Measurements from ENCODE around the gene GPR158.
"Not testable (repeated sequence)": the region's sequence is repeated elsewhere in the genome, so short reads cannot be mapped to it uniquely, and the experiment has no call there.

The GPR158 gene, protein sequence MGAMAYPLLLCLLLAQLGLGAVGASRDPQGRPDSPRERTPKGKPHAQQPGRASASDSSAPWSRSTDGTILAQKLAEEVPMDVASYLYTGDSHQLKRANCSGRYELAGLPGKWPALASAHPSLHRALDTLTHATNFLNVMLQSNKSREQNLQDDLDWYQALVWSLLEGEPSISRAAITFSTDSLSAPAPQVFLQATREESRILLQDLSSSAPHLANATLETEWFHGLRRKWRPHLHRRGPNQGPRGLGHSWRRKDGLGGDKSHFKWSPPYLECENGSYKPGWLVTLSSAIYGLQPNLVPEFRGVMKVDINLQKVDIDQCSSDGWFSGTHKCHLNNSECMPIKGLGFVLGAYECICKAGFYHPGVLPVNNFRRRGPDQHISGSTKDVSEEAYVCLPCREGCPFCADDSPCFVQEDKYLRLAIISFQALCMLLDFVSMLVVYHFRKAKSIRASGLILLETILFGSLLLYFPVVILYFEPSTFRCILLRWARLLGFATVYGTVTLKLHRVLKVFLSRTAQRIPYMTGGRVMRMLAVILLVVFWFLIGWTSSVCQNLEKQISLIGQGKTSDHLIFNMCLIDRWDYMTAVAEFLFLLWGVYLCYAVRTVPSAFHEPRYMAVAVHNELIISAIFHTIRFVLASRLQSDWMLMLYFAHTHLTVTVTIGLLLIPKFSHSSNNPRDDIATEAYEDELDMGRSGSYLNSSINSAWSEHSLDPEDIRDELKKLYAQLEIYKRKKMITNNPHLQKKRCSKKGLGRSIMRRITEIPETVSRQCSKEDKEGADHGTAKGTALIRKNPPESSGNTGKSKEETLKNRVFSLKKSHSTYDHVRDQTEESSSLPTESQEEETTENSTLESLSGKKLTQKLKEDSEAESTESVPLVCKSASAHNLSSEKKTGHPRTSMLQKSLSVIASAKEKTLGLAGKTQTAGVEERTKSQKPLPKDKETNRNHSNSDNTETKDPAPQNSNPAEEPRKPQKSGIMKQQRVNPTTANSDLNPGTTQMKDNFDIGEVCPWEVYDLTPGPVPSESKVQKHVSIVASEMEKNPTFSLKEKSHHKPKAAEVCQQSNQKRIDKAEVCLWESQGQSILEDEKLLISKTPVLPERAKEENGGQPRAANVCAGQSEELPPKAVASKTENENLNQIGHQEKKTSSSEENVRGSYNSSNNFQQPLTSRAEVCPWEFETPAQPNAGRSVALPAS (N-terminal part only)

GRCh38 chr10:25174461-25175230 is at the start of gene GPR158:
TSS of gene GPR158 (plus strand) at chr10:25175001. CDS start at chr10:25175421, 420 bp downstream.
- DNase-seq (ENCODE audit: low read depth in 2 of 2) = peak; percentile 32 to 37

GRCh38 chr10:25125201-25125611 is 49.6 kb upstream of the GPR158 start:
- no peak for DNase-seq (ENCODE audit: low read depth in 2 of 2)

- no peak for DNase-seq (ENCODE audit: low read depth in 2 of 2)
These were observed 45.2 kb upstream of the GPR158 start for GRCh38 chr10:25129592-25129991.

GRCh38 chr10:25130906-25131305 is 43.9 kb upstream of the GPR158 start:
- DNase-seq (ENCODE audit: low read depth in 2 of 2) = no peak

DNA sequence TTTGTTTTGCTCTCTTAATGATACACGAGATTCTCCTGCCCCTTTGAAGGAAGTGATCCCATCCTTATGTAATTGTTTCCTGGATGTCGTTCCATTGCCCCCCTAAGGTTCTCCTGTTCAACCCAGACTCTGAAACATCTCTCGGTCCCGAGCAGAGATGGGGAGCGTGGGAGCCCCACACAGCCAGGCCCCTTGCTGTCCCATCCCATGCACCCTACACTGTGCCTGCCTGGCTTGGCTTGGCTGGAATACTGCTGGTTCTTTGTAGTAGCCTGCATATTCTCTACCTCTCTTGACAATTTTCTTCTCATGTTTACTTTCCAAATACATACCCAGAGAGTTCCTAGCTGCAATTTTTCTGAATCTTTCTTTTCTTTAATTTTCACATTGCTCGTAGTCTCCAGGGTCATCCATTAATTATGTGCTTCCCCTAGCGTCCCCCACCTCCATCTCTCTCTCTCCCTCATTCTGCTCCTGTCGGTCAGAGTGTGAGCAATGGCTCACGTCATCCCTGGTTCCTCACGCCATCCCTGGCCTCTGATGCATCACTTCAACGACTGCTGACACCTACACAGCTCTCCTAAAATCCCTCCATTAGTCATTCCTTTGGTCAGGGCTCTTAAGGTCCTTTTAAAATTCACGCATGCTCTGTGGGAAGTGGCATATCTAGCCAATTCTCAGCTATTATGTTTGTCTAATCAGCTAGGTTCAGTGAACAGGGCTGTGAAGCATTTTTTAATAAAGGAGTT is 32.5 kb upstream of the GPR158 start:
- DNase-seq (ENCODE audit: low read depth in 2 of 2) = no peak

GRCh38 chr10:25157650-25158049 is 17.2 kb upstream of the GPR158 start:
- no peak for DNase-seq (ENCODE audit: low read depth in 2 of 2)

DNA sequence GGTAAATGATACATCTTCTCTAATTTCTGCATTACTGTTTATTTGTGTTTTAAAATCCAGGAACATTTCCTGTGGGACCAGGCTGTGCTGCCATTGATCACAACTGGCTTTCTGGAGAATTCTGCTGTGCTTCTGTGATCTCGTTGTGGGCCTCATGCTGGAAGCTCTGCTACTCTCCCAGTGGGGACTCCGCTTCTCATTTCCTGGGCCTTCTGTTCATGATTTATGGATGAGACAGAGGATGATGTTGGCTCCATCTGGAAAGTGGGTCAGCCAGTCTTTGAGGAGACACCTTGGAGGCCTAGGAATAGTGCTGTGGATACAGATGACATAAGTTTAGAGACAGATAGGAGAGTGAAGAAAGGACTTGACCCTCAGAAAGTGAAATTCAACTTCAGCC is 15.2 kb upstream of the GPR158 start:
- DNase-seq (ENCODE audit: low read depth in 2 of 2) = no peak

GRCh38 chr10:25162391-25162790 is 12.4 kb upstream of the GPR158 start:
- no peak for DNase-seq (ENCODE audit: low read depth in 2 of 2)

- DNase-seq (ENCODE audit: low read depth in 2 of 2) = not testable (repeated sequence)
These were observed 11.3 kb upstream of the GPR158 start for GRCh38 chr10:25163464-25163863.

DNA sequence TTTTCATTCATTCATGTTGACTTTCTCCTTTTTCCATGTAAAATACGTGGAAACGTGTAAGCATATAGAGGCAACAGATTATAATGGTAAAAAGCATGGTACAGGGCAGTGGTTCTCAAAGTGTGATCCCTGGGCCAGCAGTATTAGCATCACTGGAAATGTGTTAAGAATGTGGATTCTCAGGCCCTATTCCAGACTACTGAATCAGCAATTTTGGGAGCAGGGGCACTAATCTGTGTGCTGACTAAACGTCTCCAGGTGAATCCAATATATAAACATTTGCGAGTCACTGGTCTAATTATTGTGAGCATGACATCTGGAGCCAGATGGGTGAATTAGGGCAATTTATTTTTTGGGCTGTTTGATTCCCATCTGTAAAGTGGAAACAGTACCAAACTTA is 5.1 kb upstream of the GPR158 start:
- DNase-seq (ENCODE audit: low read depth in 2 of 2) = no peak

- DNase-seq (ENCODE audit: low read depth in 2 of 2) = no peak
These were observed 4.2 kb upstream of the GPR158 start for GRCh38 chr10:25170627-25171026.

DNA sequence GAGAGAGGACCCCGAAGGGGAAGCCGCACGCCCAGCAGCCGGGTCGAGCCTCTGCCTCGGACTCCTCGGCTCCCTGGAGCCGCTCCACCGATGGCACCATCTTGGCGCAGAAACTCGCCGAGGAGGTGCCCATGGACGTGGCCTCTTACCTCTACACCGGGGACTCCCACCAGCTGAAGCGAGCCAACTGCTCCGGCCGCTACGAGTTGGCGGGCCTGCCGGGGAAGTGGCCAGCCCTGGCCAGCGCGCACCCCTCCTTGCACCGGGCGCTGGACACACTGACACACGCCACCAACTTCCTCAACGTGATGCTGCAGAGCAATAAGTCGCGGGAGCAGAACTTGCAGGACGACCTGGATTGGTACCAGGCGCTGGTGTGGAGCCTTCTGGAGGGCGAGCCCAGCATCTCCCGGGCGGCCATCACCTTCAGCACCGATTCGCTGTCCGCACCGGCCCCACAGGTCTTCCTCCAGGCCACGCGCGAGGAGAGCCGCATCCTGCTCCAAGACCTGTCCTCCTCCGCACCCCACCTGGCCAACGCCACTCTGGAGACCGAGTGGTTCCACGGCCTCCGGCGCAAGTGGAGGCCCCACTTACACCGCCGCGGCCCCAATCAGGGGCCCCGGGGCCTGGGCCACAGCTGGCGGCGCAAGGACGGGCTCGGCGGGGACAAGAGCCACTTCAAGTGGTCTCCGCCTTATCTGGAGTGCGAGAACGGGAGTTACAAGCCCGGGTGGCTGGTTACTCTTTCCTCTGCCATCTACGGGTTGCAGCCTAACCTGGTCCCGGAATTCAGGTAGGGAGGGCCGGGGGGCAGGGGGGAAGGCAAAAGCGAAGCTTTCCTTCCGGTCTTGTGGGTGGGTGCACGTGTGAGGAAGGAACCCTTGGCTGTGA is 973 bp downstream of the GPR158 start:
- DNase-seq (ENCODE audit: low read depth in 2 of 2) = no peak

- no peak for DNase-seq (ENCODE audit: low read depth in 2 of 2)
These were observed 1.7 kb downstream of the GPR158 start for GRCh38 chr10:25176421-25176968.

GRCh38 chr10:25177093-25177753 is 2.4 kb downstream of the GPR158 start:
- no peak for DNase-seq (ENCODE audit: low read depth in 2 of 2)

GRCh38 chr10:25177754-25178135 is 2.9 kb downstream of the GPR158 start:
- DNase-seq (ENCODE audit: low read depth in 2 of 2) = no peak

DNA sequence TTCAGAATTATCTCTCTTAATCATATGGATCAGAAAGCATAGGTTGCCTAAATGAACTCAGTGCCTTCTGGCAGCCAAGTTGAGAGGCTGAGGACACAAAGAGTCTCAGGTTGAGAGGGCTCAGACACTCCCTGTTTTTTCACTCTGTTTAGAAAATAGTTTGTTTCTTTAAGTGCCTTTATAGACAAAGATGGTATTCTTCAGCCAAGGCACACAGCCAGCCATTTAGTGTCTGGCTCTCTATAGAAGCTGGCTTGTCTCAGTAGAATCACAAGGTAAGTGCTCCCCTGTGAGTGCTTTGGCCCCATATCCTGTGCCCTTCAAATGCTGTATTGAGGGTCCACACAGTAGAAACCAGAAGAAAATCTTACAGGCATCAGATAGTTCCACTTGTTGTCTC is 3.6 kb downstream of the GPR158 start:
- DNase-seq (ENCODE audit: low read depth in 2 of 2) = no peak

DNA sequence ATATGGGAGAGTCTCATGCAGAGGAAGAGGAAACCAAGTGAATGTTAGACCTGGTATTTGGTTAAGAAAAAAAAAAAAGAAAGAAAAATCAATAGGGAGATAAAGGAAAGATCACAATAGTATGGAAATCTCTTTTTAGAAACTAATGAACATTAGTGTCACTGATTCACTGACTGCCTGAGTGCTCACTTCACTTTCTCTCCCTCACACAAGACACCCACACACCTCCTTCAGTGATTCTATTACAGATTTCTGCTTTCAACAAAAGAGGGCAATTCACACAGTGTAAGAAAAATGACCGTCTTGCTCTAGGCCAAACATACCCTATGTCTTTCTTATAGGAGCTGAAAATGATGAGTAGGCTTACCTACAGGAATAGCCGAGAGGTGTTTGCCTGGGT is 6.0 kb downstream of the GPR158 start:
- no peak for DNase-seq (ENCODE audit: low read depth in 2 of 2)

GRCh38 chr10:25182636-25183035 is 7.8 kb downstream of the GPR158 start:
- no peak for DNase-seq (ENCODE audit: low read depth in 2 of 2)

Data from stimulated activated CD4-positive, alpha-beta T cell treated with anti-CD3 and anti-CD28 coated beads, Interleukin-4, amount 100 ng/mL, for 48 hours (primary cell).